HG03442 (cell line): ENCODE data around the gene ANKRD33B.
"Not testable (repeated sequence)": the region's sequence is repeated elsewhere in the genome, so short reads cannot be mapped to it uniquely, and the experiment has no call there.

Experiments used
- ATAC-seq: cut with Tn5 transposase; IDR thresholded peaks from one replicate; pipeline ENCODE4 v1.9.1; 2021; ENCODE audit warnings: mild to moderate bottlenecking, moderate library complexity; ENCODE audit not compliant: unreplicated experiment

ANKRD33B gene

GRCh38 chr5:10591966-10592365, 28.1 kb downstream of the ANKRD33B start:
- no peak for ATAC-seq

- peak; percentile 45 for ATAC-seq
Measured at GRCh38 chr5:10592601-10593000, 28.7 kb downstream of the ANKRD33B start.

GRCh38 chr5:10593531-10594181, 29.8 kb downstream of the ANKRD33B start:
- no peak for ATAC-seq

GRCh38 chr5:10594591-10595210, 30.8 kb downstream of the ANKRD33B start:
- no peak for ATAC-seq

GRCh38 chr5:10595293-10595671, 31.4 kb downstream of the ANKRD33B start:
- ATAC-seq: no peak

GRCh38 chr5:10595672-10596309, 31.9 kb downstream of the ANKRD33B start:
- peak; percentile 54 for ATAC-seq

- no peak for ATAC-seq
Measured at GRCh38 chr5:10596310-10596703, 32.4 kb downstream of the ANKRD33B start.

GRCh38 chr5:10596886-10597451, 33.1 kb downstream of the ANKRD33B start:
- ATAC-seq: no peak

GRCh38 chr5:10599113-10599512, 35.2 kb downstream of the ANKRD33B start:
- no peak for ATAC-seq

GRCh38 chr5:10599862-10600284, 36.0 kb downstream of the ANKRD33B start:
- ATAC-seq: no peak

- ATAC-seq: peak; percentile 71
Measured at GRCh38 chr5:10600626-10601245, 36.9 kb downstream of the ANKRD33B start.

GRCh38 chr5:10601246-10602030, 37.6 kb downstream of the ANKRD33B start:
- peak; percentile 46 for ATAC-seq

- ATAC-seq: no peak
Measured at GRCh38 chr5:10602031-10602806, 38.3 kb downstream of the ANKRD33B start.

- no peak for ATAC-seq
Measured at GRCh38 chr5:10604975-10605374, 41.1 kb downstream of the ANKRD33B start.

GRCh38 chr5:10606632-10607022, 42.8 kb downstream of the ANKRD33B start:
- ATAC-seq: not testable (repeated sequence)

- peak; percentile 85 for ATAC-seq
Measured at GRCh38 chr5:10607023-10607665, 43.3 kb downstream of the ANKRD33B start.

GRCh38 chr5:10607666-10608073, 43.8 kb downstream of the ANKRD33B start:
- ATAC-seq: peak; percentile 59

GRCh38 chr5:10608081-10608480, 44.2 kb downstream of the ANKRD33B start:
- not testable (repeated sequence) for ATAC-seq

GRCh38 chr5:10610058-10610457, 46.2 kb downstream of the ANKRD33B start:
- no peak for ATAC-seq
